ENCODE results near the gene ITPK1. TPM values are rescaled to one million over a fixed set of nuclear protein-coding genes. Genes with fewer than 3 reads are reported as not detected.

The ITPK1 gene
- polyA plus RNA-seq (2012; ENCODE audit: insufficient read length, low read depth) = 21.8 TPM

DNA sequence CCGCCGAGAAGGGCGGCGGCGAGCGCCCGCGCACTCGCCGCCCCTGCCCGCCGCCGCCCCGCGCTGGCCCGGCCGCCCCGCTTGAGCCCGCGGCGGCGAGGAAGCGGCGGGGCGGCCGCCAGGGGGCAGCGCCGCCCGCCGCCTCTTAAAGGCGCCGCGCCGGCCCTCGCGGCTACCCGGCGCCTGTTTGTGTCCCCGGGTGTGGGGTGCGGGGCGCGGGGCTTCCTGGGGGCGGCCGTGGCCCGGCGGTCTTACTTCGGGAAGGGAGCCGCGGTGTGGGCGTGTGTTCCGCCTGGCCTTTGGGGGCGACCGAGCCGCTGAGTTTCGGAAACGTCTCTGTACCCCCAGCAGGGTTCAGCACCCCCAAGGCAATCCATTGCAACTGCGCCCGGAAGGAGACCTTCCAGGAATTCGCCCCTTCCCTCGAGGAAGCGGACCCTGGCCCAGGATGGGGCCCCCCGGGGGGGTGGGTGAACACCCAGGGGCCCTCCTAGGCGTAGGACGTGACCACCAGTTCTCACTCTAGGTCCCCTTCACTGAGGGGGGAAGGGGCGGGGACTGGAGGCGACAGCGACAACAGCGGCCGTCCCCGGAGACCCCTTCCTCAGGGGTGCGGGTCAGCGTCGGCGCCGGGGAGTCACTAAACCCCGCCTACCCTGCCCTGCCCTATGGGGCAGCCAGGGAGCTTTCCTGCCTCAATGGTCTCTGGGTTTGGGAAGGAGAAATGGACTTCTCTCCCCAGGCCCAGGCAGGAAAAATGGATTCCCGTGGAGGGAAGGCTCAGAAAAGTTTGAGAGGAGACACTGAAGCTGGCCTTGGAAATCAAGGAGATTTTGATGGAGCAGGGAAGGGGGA lies at the start of gene ITPK1:
Gene ITPK1 (minus strand): TSS at position 105 of the 855 bp plus-strand sequence. CDS start 762 bp downstream, outside the sequence.
- TF ChIP-seq FOXP2 (optimal IDR thresholded peaks at IDR 0.05; ENCODE audit: borderline replicate concordance, extremely low read depth, extremely low read length, insufficient read depth) (no peak), SIN3A (IDR thresholded peaks at IDR 0.05; ENCODE audit: borderline replicate concordance, insufficient read depth, low read length) (no peak), TAF1 (IDR thresholded peaks at IDR 0.05; ENCODE audit: borderline replicate concordance, insufficient read depth, low read length) (no peak), POLR2AphosphoS5 (IDR thresholded peaks at IDR 0.05; ENCODE audit: low read depth, low read length) (no peak)
- TF ChIP-seq, protein P1, sequence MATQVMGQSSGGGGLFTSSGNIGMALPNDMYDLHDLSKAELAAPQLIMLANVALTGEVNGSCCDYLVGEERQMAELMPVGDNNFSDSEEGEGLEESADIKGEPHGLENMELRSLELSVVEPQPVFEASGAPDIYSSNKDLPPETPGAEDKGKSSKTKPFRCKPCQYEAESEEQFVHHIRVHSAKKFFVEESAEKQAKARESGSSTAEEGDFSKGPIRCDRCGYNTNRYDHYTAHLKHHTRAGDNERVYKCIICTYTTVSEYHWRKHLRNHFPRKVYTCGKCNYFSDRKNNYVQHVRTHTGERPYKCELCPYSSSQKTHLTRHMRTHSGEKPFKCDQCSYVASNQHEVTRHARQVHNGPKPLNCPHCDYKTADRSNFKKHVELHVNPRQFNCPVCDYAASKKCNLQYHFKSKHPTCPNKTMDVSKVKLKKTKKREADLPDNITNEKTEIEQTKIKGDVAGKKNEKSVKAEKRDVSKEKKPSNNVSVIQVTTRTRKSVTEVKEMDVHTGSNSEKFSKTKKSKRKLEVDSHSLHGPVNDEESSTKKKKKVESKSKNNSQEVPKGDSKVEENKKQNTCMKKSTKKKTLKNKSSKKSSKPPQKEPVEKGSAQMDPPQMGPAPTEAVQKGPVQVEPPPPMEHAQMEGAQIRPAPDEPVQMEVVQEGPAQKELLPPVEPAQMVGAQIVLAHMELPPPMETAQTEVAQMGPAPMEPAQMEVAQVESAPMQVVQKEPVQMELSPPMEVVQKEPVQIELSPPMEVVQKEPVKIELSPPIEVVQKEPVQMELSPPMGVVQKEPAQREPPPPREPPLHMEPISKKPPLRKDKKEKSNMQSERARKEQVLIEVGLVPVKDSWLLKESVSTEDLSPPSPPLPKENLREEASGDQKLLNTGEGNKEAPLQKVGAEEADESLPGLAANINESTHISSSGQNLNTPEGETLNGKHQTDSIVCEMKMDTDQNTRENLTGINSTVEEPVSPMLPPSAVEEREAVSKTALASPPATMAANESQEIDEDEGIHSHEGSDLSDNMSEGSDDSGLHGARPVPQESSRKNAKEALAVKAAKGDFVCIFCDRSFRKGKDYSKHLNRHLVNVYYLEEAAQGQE (IDR thresholded peaks at IDR 0.05; ENCODE audit: insufficient read depth in 1 of 2, low read depth in 2 of 2, low read length in 2 of 2) = no peak

DNA sequence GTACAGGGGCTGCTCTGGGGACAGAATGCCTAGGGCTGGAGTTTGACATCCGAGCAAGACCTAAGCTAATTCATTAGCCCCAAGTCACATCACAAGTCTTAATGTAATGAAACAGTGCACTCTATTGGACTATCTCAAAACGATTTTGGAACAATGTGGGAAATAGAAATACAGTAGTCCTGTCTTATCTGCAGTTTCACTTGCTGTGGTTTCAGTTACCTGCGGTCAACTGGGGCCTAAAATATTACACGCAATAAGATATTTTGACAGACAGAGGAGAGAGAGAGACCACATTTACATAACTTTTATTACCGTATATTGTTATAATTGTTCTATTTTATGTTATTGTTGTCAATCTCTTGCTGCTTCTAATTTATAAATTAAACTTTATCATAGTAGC lies 47.8 kb upstream of the ITPK1 start:
- TF ChIP-seq POLR2AphosphoS5 (IDR thresholded peaks at IDR 0.05; ENCODE audit: low read depth, low read length) = no peak
- TF ChIP-seq, protein P1 (IDR thresholded peaks at IDR 0.05; ENCODE audit: insufficient read depth in 1 of 2, low read depth in 2 of 2, low read length in 2 of 2) = no peak
- TF ChIP-seq SIN3A (IDR thresholded peaks at IDR 0.05; ENCODE audit: borderline replicate concordance, insufficient read depth, low read length) = no peak
- no peak for TF ChIP-seq FOXP2 (optimal IDR thresholded peaks at IDR 0.05; ENCODE audit: borderline replicate concordance, extremely low read depth, extremely low read length, insufficient read depth)
- no peak for TF ChIP-seq TAF1 (IDR thresholded peaks at IDR 0.05; ENCODE audit: borderline replicate concordance, insufficient read depth, low read length)

DNA sequence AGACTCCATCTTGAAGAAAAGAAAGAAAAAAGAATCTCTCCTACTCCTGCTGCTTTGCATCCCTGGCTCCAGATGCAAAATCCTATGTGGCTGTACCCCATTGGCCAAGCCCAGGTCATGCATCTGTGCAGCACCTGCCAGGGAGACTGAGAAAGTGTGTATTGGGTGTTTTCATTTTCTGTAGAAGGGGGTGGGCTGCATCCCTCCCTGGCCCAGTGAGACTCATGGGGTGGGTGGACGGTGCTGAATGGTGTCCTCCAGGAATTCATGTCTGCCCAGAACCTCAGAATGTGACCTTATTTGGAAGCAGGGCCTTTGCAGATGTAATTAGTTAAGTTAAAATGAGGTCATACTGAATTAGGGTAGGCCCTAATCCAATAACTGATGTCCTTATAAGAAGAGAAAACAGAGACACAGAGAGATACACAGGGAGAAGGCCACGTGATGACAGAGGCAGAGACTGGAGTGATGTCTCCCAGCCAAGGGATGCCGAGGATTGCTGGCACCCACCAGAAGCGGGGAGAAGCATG lies 45.8 kb upstream of the ITPK1 start:
- TF ChIP-seq FOXP2 (optimal IDR thresholded peaks at IDR 0.05; ENCODE audit: borderline replicate concordance, extremely low read depth, extremely low read length, insufficient read depth) = no peak
- no peak for TF ChIP-seq SIN3A (IDR thresholded peaks at IDR 0.05; ENCODE audit: borderline replicate concordance, insufficient read depth, low read length)
- no peak for TF ChIP-seq POLR2AphosphoS5 (IDR thresholded peaks at IDR 0.05; ENCODE audit: low read depth, low read length)
- no peak for TF ChIP-seq TAF1 (IDR thresholded peaks at IDR 0.05; ENCODE audit: borderline replicate concordance, insufficient read depth, low read length)
- TF ChIP-seq, protein P1 (IDR thresholded peaks at IDR 0.05; ENCODE audit: insufficient read depth in 1 of 2, low read depth in 2 of 2, low read length in 2 of 2) = no peak

DNA sequence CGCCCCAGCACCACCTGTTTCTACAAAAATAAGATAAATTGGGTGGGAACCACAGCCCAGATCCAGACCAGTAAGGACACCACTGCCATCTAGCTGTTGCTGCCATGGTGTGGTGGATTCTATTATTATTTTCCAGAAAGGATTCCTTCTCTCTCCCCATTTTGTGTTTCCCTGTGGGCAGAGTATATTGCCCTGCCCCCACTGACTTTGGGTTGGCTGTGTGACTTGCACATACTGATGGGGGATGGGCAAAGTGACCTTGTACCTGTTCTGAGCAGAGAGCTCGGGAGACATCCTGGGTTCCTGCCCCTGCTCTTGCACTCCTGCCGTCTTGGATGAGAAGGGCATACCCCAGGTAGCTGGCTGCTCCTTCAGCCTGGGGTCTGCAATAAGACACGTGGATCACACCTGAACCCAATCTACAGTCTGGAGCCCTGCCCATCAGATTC lies 44.7 kb upstream of the ITPK1 start:
- TF ChIP-seq, protein P1 (IDR thresholded peaks at IDR 0.05; ENCODE audit: insufficient read depth in 1 of 2, low read depth in 2 of 2, low read length in 2 of 2) = no peak
- TF ChIP-seq FOXP2 (optimal IDR thresholded peaks at IDR 0.05; ENCODE audit: borderline replicate concordance, extremely low read depth, extremely low read length, insufficient read depth) (no peak), SIN3A (IDR thresholded peaks at IDR 0.05; ENCODE audit: borderline replicate concordance, insufficient read depth, low read length) (no peak), TAF1 (IDR thresholded peaks at IDR 0.05; ENCODE audit: borderline replicate concordance, insufficient read depth, low read length) (no peak), POLR2AphosphoS5 (IDR thresholded peaks at IDR 0.05; ENCODE audit: low read depth, low read length) (no peak)

Measured in PFSK-1 (cell line).